ENCODE measurements around the gene PPP1R1A.

Gene PPP1R1A

DNA sequence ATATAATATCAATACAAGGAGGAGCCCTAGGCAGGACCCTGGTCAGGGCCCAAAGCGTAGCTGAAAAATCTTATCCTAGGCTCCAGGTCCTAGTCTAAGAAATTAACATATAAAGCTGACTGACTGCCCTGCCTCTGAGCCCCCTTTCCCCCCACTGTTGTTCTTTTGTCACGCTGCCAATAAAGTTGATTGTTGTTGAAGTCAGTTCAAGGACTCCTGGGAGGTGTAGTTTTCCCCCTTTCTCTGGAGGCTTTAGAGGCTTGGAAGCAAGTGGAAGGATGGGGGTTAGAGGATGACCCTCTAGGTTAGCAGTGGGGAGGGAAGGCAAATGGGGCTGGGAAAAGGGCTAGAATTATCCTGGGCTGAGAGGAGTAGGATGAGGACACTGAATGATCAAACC lies 3.2 kb downstream of the PPP1R1A start:
- DNase-seq (ENCODE audit: low read depth): no peak
- TF ChIP-seq, protein P1, sequence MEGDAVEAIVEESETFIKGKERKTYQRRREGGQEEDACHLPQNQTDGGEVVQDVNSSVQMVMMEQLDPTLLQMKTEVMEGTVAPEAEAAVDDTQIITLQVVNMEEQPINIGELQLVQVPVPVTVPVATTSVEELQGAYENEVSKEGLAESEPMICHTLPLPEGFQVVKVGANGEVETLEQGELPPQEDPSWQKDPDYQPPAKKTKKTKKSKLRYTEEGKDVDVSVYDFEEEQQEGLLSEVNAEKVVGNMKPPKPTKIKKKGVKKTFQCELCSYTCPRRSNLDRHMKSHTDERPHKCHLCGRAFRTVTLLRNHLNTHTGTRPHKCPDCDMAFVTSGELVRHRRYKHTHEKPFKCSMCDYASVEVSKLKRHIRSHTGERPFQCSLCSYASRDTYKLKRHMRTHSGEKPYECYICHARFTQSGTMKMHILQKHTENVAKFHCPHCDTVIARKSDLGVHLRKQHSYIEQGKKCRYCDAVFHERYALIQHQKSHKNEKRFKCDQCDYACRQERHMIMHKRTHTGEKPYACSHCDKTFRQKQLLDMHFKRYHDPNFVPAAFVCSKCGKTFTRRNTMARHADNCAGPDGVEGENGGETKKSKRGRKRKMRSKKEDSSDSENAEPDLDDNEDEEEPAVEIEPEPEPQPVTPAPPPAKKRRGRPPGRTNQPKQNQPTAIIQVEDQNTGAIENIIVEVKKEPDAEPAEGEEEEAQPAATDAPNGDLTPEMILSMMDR (IDR thresholded peaks at IDR 0.05; ENCODE audit: low read length, missing control alignments): no peak
- no peak overlapping the region for H3K4me3 ChIP-seq (replicated peaks; ENCODE audit: low read depth, low read length)

DNA sequence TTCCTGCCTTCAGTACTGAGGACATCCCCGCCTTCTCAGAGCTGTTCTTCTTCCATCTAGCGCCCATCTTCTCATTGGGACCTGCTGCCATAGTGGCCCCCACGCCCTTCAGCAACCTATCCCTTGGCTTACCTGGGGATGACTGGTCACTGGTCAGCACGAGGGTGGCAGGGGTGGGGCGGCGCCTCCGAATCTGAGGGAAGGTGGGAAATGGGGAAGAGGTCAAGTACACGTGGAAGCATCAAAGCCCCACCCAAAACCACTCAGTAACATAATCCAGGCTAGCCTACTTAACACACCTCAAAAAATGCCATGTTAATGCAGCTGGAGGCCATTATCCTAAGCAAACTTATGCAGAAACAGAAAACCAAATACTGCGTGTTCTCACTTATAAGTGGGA lies 4.3 kb downstream of the PPP1R1A start:
- TF ChIP-seq, protein P1 (IDR thresholded peaks at IDR 0.05; ENCODE audit: low read length, missing control alignments): no peak
- no peak for DNase-seq (ENCODE audit: low read depth)
- H3K4me3 ChIP-seq (replicated peaks; ENCODE audit: low read depth, low read length): no peak overlapping the region

DNA sequence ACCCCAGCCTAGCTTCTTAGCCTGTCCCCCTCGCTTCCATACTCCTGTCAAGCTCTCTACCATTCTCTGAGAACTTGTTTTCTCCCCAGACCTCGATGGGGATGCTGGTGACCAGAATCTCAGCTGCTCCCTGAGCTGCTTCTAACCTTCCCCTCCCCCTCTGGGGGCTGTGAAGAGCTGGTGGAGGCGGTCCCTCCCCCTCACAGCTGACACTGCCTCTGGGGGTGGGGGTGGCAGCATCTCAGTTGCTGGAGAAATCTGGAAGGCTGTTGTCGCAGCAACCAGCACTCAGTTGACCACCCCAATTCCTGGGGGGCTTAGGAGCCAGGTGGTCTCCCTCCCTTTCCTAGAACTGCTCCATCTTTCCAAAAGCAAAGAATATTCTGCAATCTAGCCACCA lies 4.7 kb downstream of the PPP1R1A start:
- no peak for DNase-seq (ENCODE audit: low read depth)
- TF ChIP-seq, protein P1 (IDR thresholded peaks at IDR 0.05; ENCODE audit: low read length, missing control alignments): no peak
- no peak overlapping the region for H3K4me3 ChIP-seq (replicated peaks; ENCODE audit: low read depth, low read length)

DNA sequence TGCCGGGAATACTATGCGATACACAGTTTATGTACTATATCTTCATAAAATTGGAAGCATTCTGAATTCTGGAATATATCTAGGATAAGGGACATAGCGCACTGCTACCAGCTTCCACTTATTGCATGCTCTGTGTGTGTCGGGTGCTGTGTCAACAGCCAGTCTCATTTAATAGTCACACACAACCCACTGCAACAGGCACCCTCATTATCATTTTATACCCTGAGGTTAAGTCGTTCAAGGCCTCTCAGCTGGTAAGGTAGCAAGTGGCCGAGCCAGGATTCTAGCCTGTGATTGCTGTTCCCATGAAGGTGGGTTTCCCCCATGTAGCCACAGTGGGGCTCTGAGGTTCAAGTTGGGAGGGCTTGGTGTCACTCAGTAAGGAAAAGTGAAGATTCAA lies 7.0 kb downstream of the PPP1R1A start:
- TF ChIP-seq, protein P1 (IDR thresholded peaks at IDR 0.05; ENCODE audit: low read length, missing control alignments): no peak
- no peak for DNase-seq (ENCODE audit: low read depth)
- H3K4me3 ChIP-seq (replicated peaks; ENCODE audit: low read depth, low read length): no peak overlapping the region

DNA sequence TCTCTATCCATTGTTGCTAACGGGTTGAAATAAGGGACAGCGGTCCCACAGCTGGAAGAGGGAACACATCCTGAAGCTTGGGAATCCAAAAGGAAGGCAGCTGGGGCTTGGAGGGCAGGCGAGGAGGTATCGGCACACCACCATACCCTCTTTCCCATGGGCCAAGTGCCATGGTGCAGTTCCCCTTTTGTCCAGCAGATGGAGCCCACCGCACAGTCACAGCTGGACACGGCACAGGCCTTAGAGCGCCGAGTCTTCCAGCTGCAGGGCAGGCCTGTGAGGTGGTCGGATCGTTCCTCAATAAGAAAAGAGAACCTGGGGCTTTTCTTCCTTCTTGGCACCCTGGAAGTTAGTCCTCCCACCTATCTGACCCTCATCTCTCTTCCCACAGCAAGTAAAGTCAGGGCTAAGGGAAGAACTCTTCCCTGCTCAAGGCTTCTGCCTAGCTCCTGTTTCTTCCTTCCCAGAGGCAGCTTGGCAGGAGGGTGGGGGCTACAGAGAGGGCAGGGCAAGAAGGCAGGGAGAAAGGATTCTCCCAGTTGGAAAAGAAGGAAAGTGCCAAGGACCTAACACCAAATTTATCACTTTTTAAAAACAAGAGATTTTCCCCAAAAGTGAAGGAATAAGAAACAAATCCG lies 8.6 kb downstream of the PPP1R1A start:
- H3K4me3 ChIP-seq (replicated peaks; ENCODE audit: low read depth, low read length): no peak overlapping the region
- DNase-seq (ENCODE audit: low read depth): peak; percentile 77
- TF ChIP-seq, protein P1 (IDR thresholded peaks at IDR 0.05; ENCODE audit: low read length, missing control alignments): peak; percentile 99

DNA sequence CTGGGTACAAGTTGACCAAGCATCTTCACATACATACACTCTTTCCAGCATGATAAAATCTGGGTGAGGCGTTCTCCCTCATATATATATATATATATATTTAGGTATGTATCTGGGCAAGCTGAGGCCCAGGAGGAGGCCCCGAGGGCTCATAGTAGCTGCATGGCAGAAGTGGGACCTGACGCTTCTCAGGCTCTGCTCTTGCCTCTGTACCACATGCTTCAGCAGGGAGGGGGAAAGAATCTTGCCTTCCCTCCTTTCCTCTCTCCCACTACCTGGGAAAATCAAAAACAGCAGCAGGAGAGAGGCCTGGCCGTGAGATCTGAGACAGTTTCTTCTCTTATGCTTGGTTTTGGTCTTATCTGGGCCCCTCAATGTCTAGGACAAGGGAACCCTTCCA lies 9.2 kb downstream of the PPP1R1A start:
- TF ChIP-seq, protein P1 (IDR thresholded peaks at IDR 0.05; ENCODE audit: low read length, missing control alignments): no peak
- no peak for DNase-seq (ENCODE audit: low read depth)
- no peak overlapping the region for H3K4me3 ChIP-seq (replicated peaks; ENCODE audit: low read depth, low read length)

DNA sequence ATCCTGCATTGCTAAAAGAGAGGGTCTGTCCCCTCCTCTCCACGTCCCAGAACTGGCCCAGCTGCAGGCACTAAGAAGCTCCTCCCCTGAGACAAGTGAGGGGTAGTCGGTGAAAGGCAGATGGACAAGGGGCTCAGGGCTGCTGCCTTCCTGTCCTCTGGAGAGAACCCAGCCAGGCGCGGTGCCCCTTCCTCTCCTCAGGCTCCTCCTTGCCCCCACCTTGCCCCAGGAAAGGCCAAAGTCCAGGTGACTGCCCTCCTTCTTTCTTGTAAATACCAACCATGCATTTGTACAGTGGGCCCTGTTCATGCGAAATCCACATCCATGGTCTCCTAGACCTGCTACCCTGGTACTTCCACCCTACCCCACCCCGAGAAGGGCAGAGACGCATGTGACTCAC lies 9.7 kb downstream of the PPP1R1A start:
- TF ChIP-seq, protein P1 (IDR thresholded peaks at IDR 0.05; ENCODE audit: low read length, missing control alignments): no peak
- no peak for DNase-seq (ENCODE audit: low read depth)
- no peak overlapping the region for H3K4me3 ChIP-seq (replicated peaks; ENCODE audit: low read depth, low read length)
